Activated B cell treated with CpG ODN at 0.5 μM for 24 hours (primary cell): ENCODE measurements around the gene TRRAP. TPM values are rescaled to one million over a fixed set of nuclear protein-coding genes. Genes with fewer than 3 reads are reported as not detected.

Experiments used
- ATAC-seq: fragments of 200-7000 bp; cut with Tn5 transposase; one replicate; pipeline ENCODE4 v1.10.0; 2021; ENCODE audit warnings: low read depth, mild to moderate bottlenecking, moderate library complexity
- CTCF ChIA-PET: fragments of 350-600 bp; sonication (Branson Sonifier 250); formaldehyde crosslinking; loops from one replicate; lab custom pipeline; 2021; ENCODE audit warnings: antibody characterized with exemption; lab: Charles Lee
- POLR2A ChIA-PET: fragments of 350-600 bp; sonication (Branson Sonifier 250); formaldehyde crosslinking; loops from one replicate; lab custom pipeline; 2021; ENCODE audit warnings: antibody characterized with exemption; lab: Charles Lee
- DNase-seq: peaks from one replicate; pipeline ENCODE4 v3.0.0; 2022
- H3K27ac Mint-ChIP-seq: one replicate; pipeline ENCODE4 v1.8.0; 2020; ENCODE audit warnings: mixed read lengths
- H3K27me3 Mint-ChIP-seq: one replicate; pipeline ENCODE4 v1.8.0; 2021; ENCODE audit warnings: mixed read lengths
- H3K36me3 Mint-ChIP-seq: one replicate; pipeline ENCODE4 v1.8.0; 2021; ENCODE audit warnings: low read depth, mixed read lengths
- H3K4me1 Mint-ChIP-seq: one replicate; pipeline ENCODE4 v1.8.0; 2021; ENCODE audit warnings: mixed read lengths
- H3K4me3 Mint-ChIP-seq: one replicate; pipeline ENCODE4 v1.8.0; 2020; ENCODE audit warnings: mild to moderate bottlenecking, mixed read lengths
- H3K9me3 Mint-ChIP-seq: one replicate; pipeline ENCODE4 v1.8.0; 2020; ENCODE audit warnings: mixed read lengths
- CTCF ChIP-seq: fragments of 200-600 bp; IDR thresholded peaks from one replicate; pipeline ENCODE4 v1.8.0; 2022; ENCODE audit warnings: antibody characterized with exemption, mild to moderate bottlenecking
- intact Hi-C: fragments of 100-400 bp; cut with micrococcal nuclease; formaldehyde crosslinking; loops from one replicate; pipeline ENCODE4 v1.15.1; 2024
- total RNA-seq: library from RNA; stranded (reverse); gene quantifications from 2 replicates; pipeline ENCODE4 v1.2.3, GENCODE V29; 2022

The TRRAP gene
- total RNA-seq, 1 donor from 2014 or later, result 77.9 TPM

GRCh38 chr7:98974205-98974604 lies 95.9 kb downstream of the TRRAP start:
- CTCF ChIA-PET, result no interaction called here
- Mint-ChIP-seq H3K27ac (no peak overlapping the region), H3K9me3 (no peaks in the 10 kb centered on the region), H3K4me1 (no peaks in the 10 kb centered on the region), H3K36me3 (peaks cover 96% of the 10 kb centered on the region), H3K27me3 (no peaks in the 10 kb centered on the region), H3K4me3 (no peak overlapping the region)
- ATAC-seq, result no peak
- POLR2A ChIA-PET, result no interaction called here
- no peak for TF ChIP-seq CTCF
- intact Hi-C loops, result no loop called here
- no peak for DNase-seq

- H3K36me3 Mint-ChIP-seq, result peaks cover 96% of the 10 kb centered on the region
- H3K4me1 Mint-ChIP-seq, result no peaks in the 10 kb centered on the region
- POLR2A ChIA-PET, result no interaction called here
- intact Hi-C loops, result no loop called here
- no peak for TF ChIP-seq CTCF
- H3K9me3 Mint-ChIP-seq, result no peaks in the 10 kb centered on the region
- H3K27me3 Mint-ChIP-seq, result no peaks in the 10 kb centered on the region
- ATAC-seq (no peak), DNase-seq (no peak)
- CTCF ChIA-PET, result no interaction called here
- H3K4me3 Mint-ChIP-seq, result no peak overlapping the region
- H3K27ac Mint-ChIP-seq, result no peak overlapping the region
Observed at GRCh38 chr7:98974906-98975816, 96.8 kb downstream of the TRRAP start.

GRCh38 chr7:98976396-98977185 lies 98.3 kb downstream of the TRRAP start:
- POLR2A ChIA-PET, result no interaction called here
- no peaks in the 10 kb centered on the region for H3K4me1 Mint-ChIP-seq
- no peaks in the 10 kb centered on the region for H3K9me3 Mint-ChIP-seq
- CTCF ChIA-PET, result no interaction called here
- TF ChIP-seq CTCF, result no peak
- intact Hi-C loops, result no loop called here
- H3K36me3 Mint-ChIP-seq, result peaks cover 97% of the 10 kb centered on the region
- ATAC-seq (no peak), DNase-seq (no peak)
- H3K27me3 Mint-ChIP-seq, result no peaks in the 10 kb centered on the region
- H3K27ac Mint-ChIP-seq, result no peak overlapping the region
- H3K4me3 Mint-ChIP-seq, result no peak overlapping the region

GRCh38 chr7:98978672-98979071 lies 100.3 kb downstream of the TRRAP start:
- no peaks in the 10 kb centered on the region for H3K9me3 Mint-ChIP-seq
- H3K27me3 Mint-ChIP-seq, result no peaks in the 10 kb centered on the region
- POLR2A ChIA-PET, result interaction anchor here (0.5 kb wide), 1 partner anchor 64 kb away, joined by 3 read pairs; no protein-coding TSS in a partner anchor
- DNase-seq, result no peak
- H3K4me1 Mint-ChIP-seq, result no peaks in the 10 kb centered on the region
- no peak overlapping the region for H3K27ac Mint-ChIP-seq
- no peak for ATAC-seq
- peaks cover 98% of the 10 kb centered on the region for H3K36me3 Mint-ChIP-seq
- H3K4me3 Mint-ChIP-seq, result no peak overlapping the region
- CTCF ChIA-PET, result no interaction called here
- no peak for TF ChIP-seq CTCF
- intact Hi-C loops, result no loop called here

- DNase-seq (no peak), ATAC-seq (no peak)
- TF ChIP-seq CTCF, result no peak
- Mint-ChIP-seq H3K27ac (no peak overlapping the region), H3K27me3 (no peaks in the 10 kb centered on the region), H3K4me1 (no peaks in the 10 kb centered on the region), H3K36me3 (peaks cover 99% of the 10 kb centered on the region), H3K9me3 (peaks cover 10% of the 10 kb centered on the region), H3K4me3 (no peak overlapping the region)
- ChIA-PET POLR2A (no interaction called here), CTCF (no interaction called here)
- intact Hi-C loops, result no loop called here
Observed at GRCh38 chr7:98981701-98982100, 103.4 kb downstream of the TRRAP start.
